Activated gamma-delta T cell (primary cell): ENCODE results near the gene WFDC1.
"Not testable (repeated sequence)": the region's sequence is repeated elsewhere in the genome, so short reads cannot be mapped to it uniquely, and the experiment has no call there.

ENCODE experiments used
- DNase-seq: peaks from one replicate; lab custom pipeline; 2025; lab: John Stamatoyannopoulos, UW

Gene WFDC1

GRCh38 chr16:84327926-84328505 lies 33.3 kb downstream of the WFDC1 start:
- DNase-seq: no peak

- no peak for DNase-seq
Measured at GRCh38 chr16:84329016-84329415, 34.3 kb downstream of the WFDC1 start.

- DNase-seq: no peak
Measured at GRCh38 chr16:84329843-84330684, 35.4 kb downstream of the WFDC1 start.

- no peak for DNase-seq
Measured at GRCh38 chr16:84330685-84331050, 36.0 kb downstream of the WFDC1 start.

- DNase-seq: no peak
Measured at GRCh38 chr16:84331998-84332780, 37.5 kb downstream of the WFDC1 start.

GRCh38 chr16:84332975-84333684 lies 38.5 kb downstream of the WFDC1 start:
- DNase-seq: no peak

- no peak for DNase-seq
Measured at GRCh38 chr16:84334058-84334457, 39.4 kb downstream of the WFDC1 start.

GRCh38 chr16:84334482-84334881 lies 39.8 kb downstream of the WFDC1 start:
- DNase-seq: no peak

- DNase-seq: not testable (repeated sequence)
Measured at GRCh38 chr16:84337236-84337635, 42.6 kb downstream of the WFDC1 start.

- DNase-seq: no peak
Measured at GRCh38 chr16:84339311-84339710, 44.6 kb downstream of the WFDC1 start.

- no peak for DNase-seq
Measured at GRCh38 chr16:84339766-84340165, 45.1 kb downstream of the WFDC1 start.

- no peak for DNase-seq
Measured at GRCh38 chr16:84340325-84341040, 45.8 kb downstream of the WFDC1 start.

- DNase-seq: no peak
Measured at GRCh38 chr16:84341528-84342295, 47.0 kb downstream of the WFDC1 start.

- not testable (repeated sequence) for DNase-seq
Measured at GRCh38 chr16:84343800-84344199, 49.1 kb downstream of the WFDC1 start.

- no peak for DNase-seq
Measured at GRCh38 chr16:84344781-84345180, 50.1 kb downstream of the WFDC1 start.

GRCh38 chr16:84347161-84347560 lies 52.5 kb downstream of the WFDC1 start:
- no peak for DNase-seq

GRCh38 chr16:84348386-84348888 lies 53.8 kb downstream of the WFDC1 start:
- no peak for DNase-seq

GRCh38 chr16:84349862-84350684 lies 55.4 kb downstream of the WFDC1 start:
- DNase-seq: no peak

GRCh38 chr16:84350685-84351400 lies 56.2 kb downstream of the WFDC1 start:
- DNase-seq: no peak
